GM23248 (cell line): ENCODE data around the gene CIRBP.

Experiments used
- EZH2 ChIP-seq: fragments of 200-600 bp; sonication (generic); IDR thresholded peaks from 2 replicates; pipeline ENCODE4 v1.6.1; 2018; ENCODE audit warnings: antibody characterized with exemption, mild to moderate bottlenecking; ENCODE audit not compliant: insufficient read depth, poor library complexity, severe bottlenecking
- EZH2phosphoT487 ChIP-seq: fragments of 200-600 bp; sonication (generic); IDR thresholded peaks from 2 replicates; pipeline ENCODE4 v1.6.1; 2018; ENCODE audit warnings: antibody characterized with exemption, moderate library complexity, mild to moderate bottlenecking, low read depth; ENCODE audit not compliant: insufficient read depth

DNA sequence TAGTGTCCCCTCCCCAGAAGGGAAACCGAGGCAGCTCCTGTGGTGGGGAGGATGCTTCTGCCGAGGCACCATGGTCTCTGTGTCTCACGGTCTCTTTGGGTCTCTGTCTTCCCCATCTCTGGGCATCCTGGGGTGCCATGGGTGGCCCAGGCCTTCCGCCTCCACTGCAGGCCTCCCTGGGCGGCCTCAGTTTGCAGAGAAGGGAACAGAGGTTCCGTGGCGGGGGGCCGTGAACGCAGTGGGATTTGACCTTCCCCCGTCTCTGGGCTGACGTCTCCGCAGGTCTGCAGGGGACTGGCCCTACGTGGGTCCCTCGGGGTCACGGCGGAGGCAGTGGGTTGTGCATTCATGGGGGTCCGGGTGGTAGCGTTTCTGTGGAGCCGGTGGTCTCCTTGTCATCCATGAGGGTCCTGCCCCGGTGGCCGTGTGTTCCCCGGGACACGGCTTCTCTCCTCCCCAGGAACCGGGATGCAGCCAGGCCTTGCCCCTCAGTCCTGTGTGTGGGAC lies 21.1 kb downstream of the CIRBP start:
- TF ChIP-seq EZH2 (no peak), EZH2phosphoT487 (no peak)
